Mucosa of descending colon (tissue), 3 donors: Measurements from ENCODE around the gene SDCCAG8. TPM values are rescaled to one million over a fixed set of nuclear protein-coding genes. Genes with fewer than 3 reads are reported as not detected.

Experiments used
- ATAC-seq: fragments of 200-7000 bp; cut with Tn5 transposase; one replicate; pipeline ENCODE4 v1.9.1; 2020; ENCODE audit warnings: mild to moderate bottlenecking, moderate library complexity
- DNase-seq, 3 donors: peaks; one replicate each; pipeline ENCODE4 v3.0.0-alpha.2; 2020
- H3K36me3 ChIP-seq: fragments of 200-600 bp; one replicate; pipeline ENCODE4 v1.8.0; 2021; ENCODE audit warnings: low read depth, mild to moderate bottlenecking
- H3K4me1 ChIP-seq: fragments of 200-600 bp; one replicate; pipeline ENCODE4 v1.8.0; 2021; ENCODE audit warnings: low read depth, mild to moderate bottlenecking
- H3K4me3 ChIP-seq: fragments of 200-600 bp; one replicate; pipeline ENCODE4 v1.8.0; 2021; ENCODE audit warnings: mild to moderate bottlenecking
- H3K9me3 ChIP-seq: fragments of 200-600 bp; one replicate; pipeline ENCODE4 v1.8.0; 2021; ENCODE audit warnings: mild to moderate bottlenecking
- CTCF ChIP-seq: fragments of 200-600 bp; IDR thresholded peaks from one replicate; pipeline ENCODE4 v1.8.0; 2022; ENCODE audit warnings: antibody characterized with exemption, mild to moderate bottlenecking
- intact Hi-C, 2 donors: fragments of 100-400 bp; cut with DNase I in 1 of 2; cut with micrococcal nuclease in 1 of 2; formaldehyde crosslinking; loops; one replicate each; pipeline versions ENCODE4 v1.11.0 to v1.11.1; 2022; cut with DNase I, micrococcal nuclease
- total RNA-seq, 3 donors: library from RNA; stranded (reverse); fragmentation: NEBNext Ultra II Directional in 2 of 3; extraction: Animal tissue kit (Norgen Biotek cat#: 25700) in 2 of 3; gene quantifications; one replicate each; pipeline versions ENCODE4 v1.2.1 to v1.2.4, GENCODE V29; 2021 to 2023
- donor health status: DM: no; HTN: no; CAD: no; lungs with moderate emphysema.
- donor health status: DM: no; HTN: no; CAD: no.
- donor health status: DM: no; HTN: yes; CAD: no.

Gene SDCCAG8
- total RNA-seq, 3 donors from 2014 or later = 22.1 to 37.5 (median 34.1) TPM

GRCh38 chr1:243294723-243295121 is 38.9 kb downstream of the SDCCAG8 start:
- DNase-seq (no peak), ATAC-seq (no peak)
- intact Hi-C loops = no loop called here
- no peak overlapping the region for H3K4me3 ChIP-seq
- TF ChIP-seq CTCF = no peak
- no peaks in the 10 kb centered on the region for H3K4me1 ChIP-seq
- H3K36me3 ChIP-seq = no peaks in the 10 kb centered on the region
- H3K9me3 ChIP-seq = no peaks in the 10 kb centered on the region

DNA sequence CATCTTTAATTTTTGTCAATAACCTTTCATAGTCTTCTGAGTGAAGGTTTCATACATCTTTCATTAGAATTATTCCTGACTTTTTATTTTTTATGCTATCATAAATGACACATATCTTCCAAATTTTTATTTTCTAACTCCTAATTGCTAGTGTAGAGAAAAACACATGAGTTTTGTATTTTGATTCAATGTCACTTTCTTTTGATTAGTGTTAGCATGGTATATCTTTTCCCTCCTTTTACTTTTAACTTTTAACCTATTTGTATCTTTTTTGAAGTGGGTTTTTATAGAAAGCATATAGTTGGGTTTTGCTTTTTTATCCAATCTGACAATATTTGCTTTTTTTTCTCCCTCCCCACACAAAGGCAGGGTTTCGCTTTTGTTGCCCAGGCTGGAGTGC is 43.2 kb downstream of the SDCCAG8 start:
- no peak for ATAC-seq

DNA sequence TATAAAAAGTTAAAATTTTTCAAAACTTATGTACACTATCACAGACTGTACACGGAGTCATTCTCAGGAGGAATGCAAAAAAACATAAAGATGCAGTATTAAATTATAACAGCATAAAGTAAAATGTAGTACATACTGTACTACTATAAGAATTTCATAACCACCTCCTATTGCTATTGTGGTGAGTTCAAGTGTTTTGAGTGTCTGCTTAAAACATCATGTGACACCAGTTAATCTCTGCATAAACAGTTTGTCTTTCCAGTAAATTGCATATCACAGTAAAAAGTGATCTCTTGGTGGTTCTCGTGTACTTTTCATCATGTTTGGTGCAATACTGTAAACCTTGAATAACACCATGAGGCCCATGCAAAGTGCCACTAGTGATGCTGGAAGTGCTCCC is 45.2 kb downstream of the SDCCAG8 start:
- no peak for ATAC-seq
- no peak for TF ChIP-seq CTCF
- no peaks in the 10 kb centered on the region for H3K4me1 ChIP-seq
- H3K4me3 ChIP-seq = no peak overlapping the region
- intact Hi-C loops = no loop called here
- H3K36me3 ChIP-seq = no peaks in the 10 kb centered on the region
- no peaks in the 10 kb centered on the region for H3K9me3 ChIP-seq
- no peak for DNase-seq

More for the DNA sequence above, 43.2 kb downstream of the SDCCAG8 start:
- Histone ChIP-seq H3K36me3 (no peaks in the 10 kb centered on the region), H3K4me1 (no peaks in the 10 kb centered on the region), H3K9me3 (no peaks in the 10 kb centered on the region), H3K4me3 (no peak overlapping the region)
- intact Hi-C loops = no loop called here
- no peak for TF ChIP-seq CTCF
- no peak for DNase-seq

DNA sequence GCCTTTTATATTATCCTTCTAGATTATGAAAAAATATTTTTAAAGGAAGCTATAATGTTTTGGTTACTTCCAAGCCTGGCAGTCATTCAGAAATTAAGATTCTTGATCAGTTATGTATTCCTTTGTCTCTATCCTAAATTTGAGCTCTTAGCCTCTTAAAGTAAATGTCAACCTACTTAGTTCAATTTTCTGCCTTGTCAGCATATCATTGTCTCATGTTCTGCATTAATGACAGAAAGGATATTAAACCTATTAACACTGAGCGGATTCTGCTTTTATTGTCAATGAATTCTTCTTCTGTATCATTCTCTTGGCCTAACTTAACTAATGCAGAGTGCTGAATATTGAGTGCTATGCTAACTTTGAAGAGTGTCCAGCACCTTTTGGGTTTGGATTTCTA is 56.0 kb downstream of the SDCCAG8 start:
- H3K36me3 ChIP-seq = no peaks in the 10 kb centered on the region
- no peaks in the 10 kb centered on the region for H3K9me3 ChIP-seq
- ATAC-seq = no peak
- no peaks in the 10 kb centered on the region for H3K4me1 ChIP-seq
- no peak overlapping the region for H3K4me3 ChIP-seq
- intact Hi-C loops = no loop called here
- DNase-seq = no peak
- no peak for TF ChIP-seq CTCF

DNA sequence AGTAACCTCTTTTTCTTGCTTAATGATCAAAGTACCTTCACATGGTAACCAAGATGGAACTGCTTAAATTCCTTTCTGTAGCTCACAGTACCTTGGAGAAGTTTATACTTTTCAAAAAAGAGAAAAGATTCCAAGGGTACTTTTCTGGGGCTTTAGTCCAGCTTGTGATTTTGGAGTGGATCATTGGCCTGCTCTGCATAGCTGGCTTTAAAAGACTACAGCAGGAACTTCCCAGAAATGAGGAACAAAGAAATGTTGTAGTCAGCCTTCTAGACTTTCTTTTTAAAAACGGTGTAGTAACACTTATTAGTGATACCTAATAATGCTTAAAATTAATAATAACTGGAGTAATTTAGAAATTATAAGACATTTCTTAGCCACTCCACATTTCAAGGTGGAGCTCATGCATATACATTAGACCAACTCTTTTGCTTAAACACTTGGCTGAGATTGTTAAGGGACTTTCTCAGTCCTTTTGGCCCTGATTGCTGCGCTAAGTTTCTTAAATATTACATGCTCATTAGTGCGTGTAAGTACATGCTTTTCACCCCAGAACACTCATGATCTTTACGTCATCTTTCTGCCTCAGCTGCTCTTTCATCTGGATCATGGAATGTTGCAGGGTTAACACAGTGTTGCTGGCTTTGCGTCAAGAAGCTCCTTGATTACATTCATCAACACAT is 57.3 kb downstream of the SDCCAG8 start:
- TF ChIP-seq CTCF = no peak
- Histone ChIP-seq H3K36me3 (no peaks in the 10 kb centered on the region), H3K4me1 (no peaks in the 10 kb centered on the region), H3K9me3 (no peaks in the 10 kb centered on the region), H3K4me3 (no peak overlapping the region)
- ATAC-seq = no peak
- no peak for DNase-seq
- intact Hi-C loops = no loop called here
